Mucosa of rectum (tissue), 2 donors: ENCODE data around the gene SGCD.
A peak's percentile ranks its signal among the peaks of the same experiment; 100 is the strongest.

Source experiments
- H3K27ac ChIP-seq, 2 donors: one replicate each; pipeline ENCODE4 v1.7.0; 2013; ENCODE audit warnings: inconsistent platforms in 2 of 2, low read depth in 2 of 2, low read length in 2 of 2
- H3K27me3 ChIP-seq, 2 donors: one replicate each; pipeline ENCODE4 v1.7.0; 2013; ENCODE audit warnings: low read length in 2 of 2; ENCODE audit not compliant: control insufficient read depth in 2 of 2, insufficient read depth in 2 of 2
- H3K36me3 ChIP-seq, 2 donors: one replicate each; pipeline ENCODE4 v1.7.0; 2013; ENCODE audit warnings: low read length in 2 of 2; ENCODE audit not compliant: control insufficient read depth in 2 of 2, insufficient read depth in 2 of 2
- H3K4me1 ChIP-seq, 2 donors: one replicate each; pipeline ENCODE4 v1.7.0; 2013; ENCODE audit warnings: low read length in 2 of 2, mild to moderate bottlenecking in 1 of 2; ENCODE audit not compliant: control insufficient read depth in 2 of 2, insufficient read depth in 2 of 2
- H3K4me3 ChIP-seq, 2 donors: one replicate each; pipeline ENCODE4 v1.7.0; 2013; ENCODE audit warnings: low read length in 2 of 2
- H3K9ac ChIP-seq, 2 donors: one replicate each; pipeline ENCODE4 v1.7.0; 2013; ENCODE audit warnings: low read length in 2 of 2, low read depth in 1 of 2, mild to moderate bottlenecking in 1 of 2
- H3K9me3 ChIP-seq, 2 donors: one replicate each; pipeline ENCODE4 v1.7.0; 2013; ENCODE audit warnings: low read length in 2 of 2; ENCODE audit not compliant: control insufficient read depth in 2 of 2
- donor health status: healthy.
- donor health status: Normal muscosa, but diverticular disease.

SGCD gene

DNA sequence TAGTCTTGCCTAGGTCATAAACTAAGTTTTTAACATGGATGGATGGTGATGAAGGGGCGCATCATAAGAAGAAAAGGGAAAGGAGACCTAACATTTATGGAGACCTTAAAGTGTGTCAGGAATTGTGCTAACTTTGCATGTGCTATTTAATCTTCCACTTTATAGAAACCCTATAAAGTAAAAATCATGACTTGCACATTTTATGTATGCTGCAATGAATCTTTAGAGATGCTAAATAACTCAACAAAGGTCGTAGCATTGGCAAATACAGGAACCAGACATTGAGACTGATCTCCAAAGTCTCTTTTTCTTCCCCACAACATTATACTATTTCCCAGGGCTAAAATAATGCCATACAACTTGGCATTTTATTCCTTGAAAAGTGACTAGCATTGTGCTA lies 214.6 kb downstream of the SGCD start:
- H3K4me1 ChIP-seq, result no peaks in the 10 kb centered on the region
- no peaks in the 10 kb centered on the region for H3K27me3 ChIP-seq
- H3K9ac ChIP-seq, result no peak overlapping the region
- no peak overlapping the region for H3K4me3 ChIP-seq
- H3K9me3 ChIP-seq, result no peaks in the 10 kb centered on the region
- H3K27ac ChIP-seq, result no peak overlapping the region
- no peaks in the 10 kb centered on the region for H3K36me3 ChIP-seq

DNA sequence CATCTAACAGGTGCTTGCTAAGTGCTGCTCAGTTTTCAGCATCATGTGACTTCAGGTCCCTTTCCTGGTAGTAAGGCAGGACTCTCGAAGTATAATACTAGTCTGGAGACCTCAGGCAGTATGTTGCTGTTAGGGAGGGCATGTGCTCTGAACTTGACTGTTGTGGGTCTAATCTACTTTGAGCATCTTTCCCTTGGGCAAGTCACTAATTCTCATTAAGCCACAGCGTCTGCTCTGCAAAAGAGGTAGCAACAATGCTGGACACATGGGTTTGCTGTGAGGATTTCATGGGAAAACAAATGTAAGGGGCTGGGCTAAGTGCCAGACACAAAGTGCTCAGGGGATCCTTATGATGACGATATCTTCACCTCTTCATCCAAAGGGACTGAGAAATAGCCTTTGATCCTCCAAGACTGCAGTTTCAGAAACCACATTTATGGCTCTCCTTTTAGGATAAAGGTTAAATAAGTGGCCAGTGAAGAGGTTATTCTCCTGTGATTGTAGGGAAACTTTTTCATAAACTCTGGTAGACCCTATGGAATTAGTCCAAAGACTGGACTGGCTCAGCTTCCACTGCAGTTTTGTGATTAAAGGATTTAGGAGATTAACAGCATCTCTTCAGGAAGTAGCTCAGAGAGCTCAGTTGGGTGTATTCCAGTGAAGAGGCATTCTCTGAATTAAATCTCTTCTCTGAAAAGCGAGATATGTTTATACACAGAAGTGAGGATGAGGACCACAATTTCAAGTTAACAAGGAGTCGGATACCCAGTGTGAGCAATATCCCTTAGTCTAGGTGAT lies 216.6 kb downstream of the SGCD start:
- Histone ChIP-seq H3K27ac (no peak overlapping the region), H3K27me3 (no peaks in the 10 kb centered on the region), H3K9me3 (no peaks in the 10 kb centered on the region), H3K4me3 (no peak overlapping the region), H3K4me1 (no peaks in the 10 kb centered on the region), H3K9ac (no peak overlapping the region), H3K36me3 (no peaks in the 10 kb centered on the region)

DNA sequence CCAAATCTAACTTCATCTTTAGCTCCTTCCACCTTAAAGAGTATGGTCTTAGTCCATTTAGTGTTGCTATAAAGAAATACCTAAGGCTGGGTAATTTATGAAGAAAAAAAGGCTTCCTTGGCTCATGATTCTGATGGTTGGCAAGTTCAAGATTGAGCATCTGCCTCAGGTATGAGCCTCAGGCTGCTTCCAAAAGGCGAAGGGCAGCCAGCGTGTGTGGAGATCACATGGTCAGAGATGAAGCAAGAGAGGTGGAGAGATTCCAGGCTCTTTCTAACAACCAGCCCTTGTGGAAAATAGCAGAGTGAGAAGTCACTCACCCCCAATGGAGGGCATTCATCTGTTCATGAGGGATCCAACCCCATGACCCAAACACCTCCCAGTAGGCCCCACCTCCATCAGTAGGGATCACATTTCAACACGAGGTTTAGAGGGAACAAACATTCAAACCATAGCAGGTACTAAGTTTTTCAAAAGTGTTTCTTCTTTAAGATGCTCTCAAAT lies 225.9 kb downstream of the SGCD start:
- Histone ChIP-seq H3K27ac (no peak overlapping the region), H3K36me3 (no peaks in the 10 kb centered on the region), H3K4me1 (no peaks in the 10 kb centered on the region), H3K27me3 (no peaks in the 10 kb centered on the region), H3K4me3 (no peak overlapping the region), H3K9ac (no peak overlapping the region), H3K9me3 (no peaks in the 10 kb centered on the region)

DNA sequence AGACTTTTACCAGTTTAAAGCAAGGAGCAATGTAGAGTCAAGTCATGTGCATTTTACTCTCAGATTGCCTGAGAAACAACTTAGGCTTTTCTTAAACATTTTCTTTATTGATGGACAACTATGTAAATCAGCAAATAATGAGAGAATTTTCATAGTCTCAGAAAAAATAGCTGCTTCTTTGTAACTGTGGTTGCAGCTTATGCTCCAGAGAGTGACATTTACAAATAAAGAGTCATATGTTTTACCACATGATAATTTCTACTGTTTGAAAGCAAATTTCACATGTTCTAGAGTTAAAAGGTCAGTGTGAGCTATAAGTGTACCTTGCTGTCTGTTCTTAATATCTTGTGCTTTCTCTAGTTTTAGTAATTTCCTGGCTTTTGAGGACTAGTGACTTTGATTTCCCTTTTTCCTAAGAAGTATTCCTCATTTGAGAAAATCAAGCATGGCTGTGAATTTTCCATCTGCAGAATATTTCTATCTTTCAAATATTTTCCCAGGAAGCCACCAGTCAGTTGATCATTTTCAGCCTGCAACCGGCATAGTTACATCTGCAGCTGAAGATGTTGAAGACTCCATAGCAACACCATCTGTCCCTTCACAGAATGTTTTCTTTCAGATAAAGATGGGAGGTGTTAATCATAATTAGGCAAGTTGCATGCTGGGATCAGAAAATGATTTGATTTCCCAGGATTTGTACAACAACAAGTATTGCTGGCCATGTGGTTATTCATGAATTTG lies 229.9 kb downstream of the SGCD start:
- no peak overlapping the region for H3K4me3 ChIP-seq
- no peaks in the 10 kb centered on the region for H3K9me3 ChIP-seq
- H3K27me3 ChIP-seq, result no peaks in the 10 kb centered on the region
- no peak overlapping the region for H3K9ac ChIP-seq
- no peak overlapping the region for H3K27ac ChIP-seq
- H3K4me1 ChIP-seq, result no peaks in the 10 kb centered on the region
- no peaks in the 10 kb centered on the region for H3K36me3 ChIP-seq

DNA sequence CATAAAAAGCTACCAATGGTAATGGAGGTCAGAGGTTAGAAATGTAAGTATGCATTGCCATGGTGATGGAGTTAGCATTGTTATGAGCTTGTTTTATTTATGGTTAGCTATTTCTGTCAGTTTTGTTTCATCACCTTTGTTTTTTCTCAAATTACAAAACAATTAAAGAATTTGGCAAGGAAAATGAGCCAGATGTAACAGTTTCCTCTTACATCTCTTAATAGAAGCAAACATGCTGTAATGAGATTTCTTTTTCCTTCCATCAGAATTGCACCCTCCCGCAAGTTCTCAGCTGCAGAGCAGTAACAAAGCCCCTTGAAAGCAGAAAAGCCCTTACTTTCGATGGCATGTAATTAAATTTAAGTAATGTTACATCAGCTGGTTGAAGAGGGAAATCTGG lies 233.0 kb downstream of the SGCD start:
- H3K4me1 ChIP-seq, result no peaks in the 10 kb centered on the region
- H3K27me3 ChIP-seq, result no peaks in the 10 kb centered on the region
- H3K27ac ChIP-seq, result no peak overlapping the region
- no peak overlapping the region for H3K9ac ChIP-seq
- no peak overlapping the region for H3K4me3 ChIP-seq
- H3K9me3 ChIP-seq, result no peaks in the 10 kb centered on the region
- H3K36me3 ChIP-seq, result no peaks in the 10 kb centered on the region

DNA sequence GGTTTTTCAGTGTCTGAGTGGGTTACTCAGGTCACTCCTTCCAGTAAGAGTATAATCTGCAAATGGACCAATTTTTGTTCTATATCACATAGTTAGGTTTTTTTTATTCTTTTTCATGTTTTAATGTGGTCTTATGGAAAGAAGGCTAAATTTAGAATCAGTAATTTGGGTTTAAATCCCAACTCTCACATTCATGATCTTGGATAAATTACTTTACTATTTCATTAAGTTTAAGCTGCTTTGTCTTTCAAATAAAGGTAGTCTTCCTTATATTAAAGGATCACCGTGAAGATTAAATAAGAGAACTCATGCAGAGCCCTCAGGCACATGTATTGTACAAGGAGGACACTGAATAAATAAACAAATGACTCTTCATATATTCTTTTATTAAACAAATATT lies 234.7 kb downstream of the SGCD start:
- Histone ChIP-seq H3K4me1 (no peaks in the 10 kb centered on the region), H3K27ac (no peak overlapping the region), H3K4me3 (no peak overlapping the region), H3K9me3 (no peaks in the 10 kb centered on the region), H3K9ac (no peak overlapping the region), H3K27me3 (no peaks in the 10 kb centered on the region), H3K36me3 (no peaks in the 10 kb centered on the region)

DNA sequence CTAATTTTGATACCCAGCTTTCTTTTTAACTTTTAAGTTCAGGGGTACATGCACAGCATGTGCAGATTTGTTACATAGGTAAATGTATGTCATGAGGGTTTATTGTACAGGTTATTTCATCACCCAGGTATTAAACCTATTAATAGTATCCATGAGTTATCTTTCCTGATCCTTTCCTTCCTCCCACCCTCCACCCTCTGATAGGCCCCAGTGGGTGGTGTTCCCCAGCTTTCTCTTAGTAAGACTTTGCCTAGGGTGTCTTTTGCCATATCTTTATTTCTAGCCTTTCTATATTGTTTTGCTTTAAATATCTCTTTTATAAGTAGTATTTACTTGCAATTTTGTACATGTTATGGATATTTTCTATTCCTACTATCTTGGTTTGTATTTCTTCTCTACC lies 243.7 kb downstream of the SGCD start:
- no peak overlapping the region for H3K27ac ChIP-seq

DNA sequence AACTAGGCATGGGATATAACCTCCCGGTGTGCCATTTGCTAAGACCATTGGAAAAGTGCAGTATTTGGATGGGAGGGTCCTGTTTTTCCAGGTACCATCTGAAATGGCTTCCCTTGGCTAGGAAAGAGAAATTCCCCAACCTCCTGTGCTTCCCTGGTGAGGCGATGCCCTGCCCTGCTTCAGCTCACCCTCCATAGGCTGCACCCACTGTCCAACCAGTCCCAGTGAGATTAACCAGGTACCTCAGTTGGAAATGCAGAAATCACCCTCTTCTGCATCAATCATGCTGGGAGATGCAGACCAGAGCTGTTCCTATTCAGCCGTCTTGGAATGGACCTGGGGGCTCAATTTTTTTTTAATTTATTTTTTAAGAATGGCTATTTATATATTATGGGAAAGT lies 254.8 kb downstream of the SGCD start:
- Histone ChIP-seq H3K36me3 (no peaks in the 10 kb centered on the region), H3K9ac (no peak overlapping the region)

More for the DNA sequence above, 243.7 kb downstream of the SGCD start:
- H3K4me1 ChIP-seq, result no peaks in the 10 kb centered on the region
- H3K36me3 ChIP-seq, result no peaks in the 10 kb centered on the region
- no peak overlapping the region for H3K9ac ChIP-seq
- no peak overlapping the region for H3K4me3 ChIP-seq
- no peaks in the 10 kb centered on the region for H3K9me3 ChIP-seq
- H3K27me3 ChIP-seq, result no peaks in the 10 kb centered on the region

DNA sequence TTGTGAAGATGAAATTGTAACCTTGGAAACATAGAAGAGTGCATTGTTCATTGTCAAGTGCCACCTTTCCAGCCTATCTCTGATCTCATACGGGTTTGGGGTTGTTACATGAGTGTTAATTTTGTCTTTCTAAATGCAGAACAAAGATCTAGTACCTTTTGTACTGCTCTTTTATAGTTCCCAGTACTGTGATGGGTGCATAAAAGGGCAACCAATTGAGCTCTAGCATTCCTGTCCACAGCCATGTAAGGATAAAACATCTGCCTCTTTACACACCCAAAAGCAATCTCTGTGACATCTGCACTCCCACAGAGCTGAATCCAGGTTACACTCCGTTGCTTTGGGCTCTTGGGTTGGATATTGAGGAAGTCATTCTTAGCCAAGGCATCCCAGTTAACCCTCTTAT lies 255.2 kb downstream of the SGCD start:
- no peaks in the 10 kb centered on the region for H3K4me1 ChIP-seq
- no peaks in the 10 kb centered on the region for H3K36me3 ChIP-seq
- no peak overlapping the region for H3K4me3 ChIP-seq
- no peak overlapping the region for H3K9ac ChIP-seq
- H3K27ac ChIP-seq, result no peak overlapping the region
- no peaks in the 10 kb centered on the region for H3K27me3 ChIP-seq
- H3K9me3 ChIP-seq, result no peaks in the 10 kb centered on the region

More for the DNA sequence above, 254.8 kb downstream of the SGCD start:
- H3K27me3 ChIP-seq, result no peaks in the 10 kb centered on the region
- H3K27ac ChIP-seq, result no peak overlapping the region
- no peaks in the 10 kb centered on the region for H3K4me1 ChIP-seq
- H3K9me3 ChIP-seq, result no peaks in the 10 kb centered on the region
- no peak overlapping the region for H3K4me3 ChIP-seq

DNA sequence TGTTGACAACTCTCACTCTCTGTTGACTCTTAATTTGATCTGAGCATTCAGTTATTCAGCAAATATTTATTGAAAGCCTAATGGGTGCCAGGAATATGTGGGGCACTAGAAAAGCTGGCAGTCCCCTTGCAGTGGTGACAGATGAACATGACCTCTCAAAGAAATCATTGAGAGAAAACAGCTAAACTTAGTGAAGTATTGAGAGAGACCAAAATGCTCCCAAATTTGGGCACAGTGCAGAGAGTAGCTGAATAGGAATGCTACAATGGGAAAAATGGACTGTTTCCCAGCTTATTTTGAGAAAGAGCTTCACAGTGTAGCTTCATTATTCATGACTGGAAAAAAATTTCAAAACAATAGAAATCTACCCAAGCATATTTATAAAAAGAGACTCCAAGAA lies 257.9 kb downstream of the SGCD start:
- Histone ChIP-seq H3K27me3 (no peaks in the 10 kb centered on the region), H3K4me1 (no peaks in the 10 kb centered on the region), H3K4me3 (no peak overlapping the region), H3K9ac (no peak overlapping the region), H3K36me3 (no peaks in the 10 kb centered on the region), H3K9me3 (no peaks in the 10 kb centered on the region), H3K27ac (peak overlapping the region in 1 of 2 donors; percentile 6)
